ENCODE data around the gene SHMT2.

The SHMT2 gene

DNA sequence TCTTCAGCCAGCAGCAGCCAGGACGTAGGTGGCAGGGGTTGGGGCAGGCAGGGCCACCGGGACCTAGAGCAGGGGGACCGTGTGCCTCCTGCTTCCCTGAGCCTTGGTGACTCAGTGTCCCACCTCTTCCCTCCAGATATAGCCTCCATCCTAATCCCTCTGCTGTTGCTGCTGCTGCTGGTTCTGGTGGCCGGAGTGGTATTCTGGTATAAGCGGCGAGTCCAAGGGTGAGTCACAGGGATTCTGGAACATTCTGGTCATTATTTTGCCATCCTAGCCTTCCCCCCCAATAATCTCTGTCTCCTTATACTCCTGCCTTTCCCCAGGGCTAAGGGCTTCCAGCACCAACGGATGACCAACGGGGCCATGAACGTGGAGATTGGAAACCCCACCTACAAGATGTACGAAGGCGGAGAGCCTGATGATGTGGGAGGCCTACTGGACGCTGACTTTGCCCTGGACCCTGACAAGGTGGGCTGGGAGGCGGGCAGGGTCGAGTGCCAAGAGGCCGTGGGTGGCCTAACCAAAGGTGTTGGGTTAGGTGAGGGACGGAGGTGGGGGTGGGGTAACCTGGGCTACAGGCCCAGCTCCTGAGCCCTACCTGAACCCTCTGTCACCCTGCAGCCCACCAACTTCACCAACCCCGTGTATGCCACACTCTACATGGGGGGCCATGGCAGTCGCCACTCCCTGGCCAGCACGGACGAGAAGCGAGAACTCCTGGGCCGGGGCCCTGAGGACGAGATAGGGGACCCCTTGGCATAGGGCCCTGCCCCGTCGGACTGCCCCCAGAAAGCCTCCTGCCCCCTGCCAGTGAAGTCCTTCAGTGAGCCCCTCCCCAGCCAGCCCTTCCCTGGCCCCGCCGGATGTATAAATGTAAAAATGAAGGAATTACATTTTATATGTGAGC is 17.5 kb upstream of the SHMT2 start:
- intact Hi-C loops (cut with DNase I) = no loop called here

DNA sequence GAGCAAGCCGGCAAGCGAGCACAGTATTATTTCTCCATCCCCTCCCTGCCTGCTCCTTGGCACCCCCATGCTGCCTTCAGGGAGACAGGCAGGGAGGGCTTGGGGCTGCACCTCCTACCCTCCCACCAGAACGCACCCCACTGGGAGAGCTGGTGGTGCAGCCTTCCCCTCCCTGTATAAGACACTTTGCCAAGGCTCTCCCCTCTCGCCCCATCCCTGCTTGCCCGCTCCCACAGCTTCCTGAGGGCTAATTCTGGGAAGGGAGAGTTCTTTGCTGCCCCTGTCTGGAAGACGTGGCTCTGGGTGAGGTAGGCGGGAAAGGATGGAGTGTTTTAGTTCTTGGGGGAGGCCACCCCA is 16.8 kb upstream of the SHMT2 start:
- no peak for DNase-seq
- intact Hi-C loops (cut with DNase I) = no loop called here

More for the DNA sequence above, 17.5 kb upstream of the SHMT2 start:
- DNase-seq = no peak

DNA sequence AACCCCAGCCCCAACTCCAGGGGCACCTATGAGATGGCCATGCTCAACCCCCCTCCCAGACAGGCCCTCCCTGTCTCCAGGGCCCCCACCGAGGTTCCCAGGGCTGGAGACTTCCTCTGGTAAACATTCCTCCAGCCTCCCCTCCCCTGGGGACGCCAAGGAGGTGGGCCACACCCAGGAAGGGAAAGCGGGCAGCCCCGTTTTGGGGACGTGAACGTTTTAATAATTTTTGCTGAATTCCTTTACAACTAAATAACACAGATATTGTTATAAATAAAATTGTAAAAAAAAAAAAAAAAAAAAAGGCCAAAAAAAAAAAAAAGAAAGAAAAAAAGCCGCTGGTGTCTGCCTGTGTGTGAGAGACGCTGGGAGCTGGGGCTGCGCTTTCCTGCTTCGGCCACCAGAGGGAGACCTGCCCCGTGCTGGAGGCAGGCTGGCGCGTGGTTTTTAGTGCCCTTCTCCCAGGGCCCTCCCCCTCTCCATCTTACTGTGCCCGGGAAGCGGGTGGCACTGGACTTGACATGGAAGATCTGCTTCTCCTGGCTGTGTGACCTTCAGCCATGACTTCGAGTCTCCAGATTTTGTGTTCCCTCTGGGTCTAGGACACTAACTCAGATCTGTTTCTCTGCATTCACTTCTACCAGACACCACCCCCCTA is 16.3 kb upstream of the SHMT2 start:
- DNase-seq = peak; percentile 86 to 96 (median 92)
- intact Hi-C loops (cut with DNase I) = no loop called here

DNA sequence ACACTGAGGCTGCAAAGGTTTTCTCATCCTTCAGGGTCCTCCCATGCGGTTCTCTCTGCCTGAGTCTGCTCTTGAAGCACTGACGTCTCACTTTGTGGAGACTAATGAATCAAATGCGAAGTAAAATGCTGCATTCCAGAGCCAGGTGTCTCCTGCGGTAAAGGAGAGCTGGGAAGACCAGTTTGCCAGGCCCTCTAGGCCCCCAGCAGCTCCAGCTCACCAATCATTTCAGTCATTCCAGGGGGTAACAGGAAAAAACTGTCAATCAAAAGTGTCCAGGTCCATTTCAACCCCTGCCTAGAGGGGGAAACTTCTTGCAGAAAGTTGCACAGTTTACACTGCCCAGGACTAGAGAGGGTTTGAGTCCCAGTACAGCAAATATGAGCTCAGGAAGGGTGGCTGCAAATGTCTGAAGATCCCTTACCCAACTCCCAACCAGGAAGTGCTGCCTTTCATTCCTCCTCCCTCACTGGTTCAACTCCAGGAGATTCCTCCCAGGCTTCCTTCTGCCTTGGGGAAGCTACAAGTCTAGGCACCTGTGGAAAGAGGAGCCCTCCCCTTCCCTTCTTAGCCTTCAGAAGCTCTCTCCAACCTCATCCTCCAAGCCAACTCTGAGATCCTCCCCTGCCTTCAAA is 15.6 kb upstream of the SHMT2 start:
- no peak for DNase-seq
- intact Hi-C loops (cut with DNase I) = no loop called here

DNA sequence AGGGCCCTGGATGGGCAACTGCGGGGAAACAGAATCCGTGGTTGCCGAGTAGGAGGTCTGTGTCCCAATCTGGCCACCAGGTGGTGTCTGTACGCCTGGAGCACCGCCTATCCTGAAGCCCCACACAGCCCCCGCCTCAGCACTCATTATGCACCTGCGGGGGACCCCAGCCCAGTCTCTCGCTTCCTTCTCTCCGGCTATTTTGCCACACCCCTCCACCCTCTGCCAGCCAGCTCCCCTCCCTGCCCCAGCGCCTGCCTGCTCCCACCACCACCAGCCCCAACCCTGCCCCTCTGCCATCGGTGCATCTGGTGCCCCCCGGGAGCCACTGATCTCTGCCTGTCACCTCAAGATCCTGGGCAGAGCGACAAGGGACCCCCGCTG is 15.1 kb upstream of the SHMT2 start:
- intact Hi-C loops (cut with DNase I) = no loop called here
- peak in 40 of 42 donors; percentile 31 to 83 (median 60) for DNase-seq

DNA sequence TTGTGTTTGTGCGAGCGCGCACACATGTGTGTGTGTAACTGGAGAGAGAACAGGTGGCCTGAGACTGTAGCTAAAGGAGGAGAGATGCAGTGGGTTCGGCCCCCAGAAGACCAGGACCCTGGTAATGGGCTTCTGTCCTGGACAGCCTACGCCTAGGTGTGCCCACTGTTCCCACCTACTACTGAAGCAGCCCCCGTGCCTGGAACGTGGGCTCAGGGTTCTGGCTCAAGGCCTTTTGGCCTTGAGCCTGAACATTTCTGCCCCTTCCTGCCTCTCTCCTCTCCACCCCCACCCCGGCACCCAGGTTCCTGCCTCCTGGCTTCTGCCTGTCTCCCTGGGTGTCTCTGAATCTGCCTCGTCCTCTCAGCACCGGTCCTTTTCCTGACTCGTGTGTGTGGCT is 14.4 kb upstream of the SHMT2 start:
- no peak for DNase-seq
- intact Hi-C loops (cut with DNase I) = no loop called here

DNA sequence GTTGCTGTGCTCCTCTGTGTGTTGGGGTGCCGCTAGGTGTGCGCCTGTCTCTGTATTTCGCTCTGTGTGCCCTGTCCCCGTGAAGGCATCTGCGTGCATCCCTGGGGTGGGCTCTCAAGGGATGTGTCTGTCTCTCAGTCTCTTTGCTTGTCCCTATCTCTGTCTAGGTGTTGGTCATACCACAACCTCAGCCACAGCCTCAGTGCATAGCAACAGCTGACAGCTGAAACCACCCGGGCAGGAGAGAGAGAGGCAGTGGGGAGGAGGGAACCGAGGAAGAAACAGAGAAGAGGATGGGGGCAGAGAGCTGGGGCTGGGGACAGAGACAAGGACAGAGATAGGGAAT is 13.9 kb upstream of the SHMT2 start:
- no peak for DNase-seq
- intact Hi-C loops (cut with DNase I) = no loop called here

DNA sequence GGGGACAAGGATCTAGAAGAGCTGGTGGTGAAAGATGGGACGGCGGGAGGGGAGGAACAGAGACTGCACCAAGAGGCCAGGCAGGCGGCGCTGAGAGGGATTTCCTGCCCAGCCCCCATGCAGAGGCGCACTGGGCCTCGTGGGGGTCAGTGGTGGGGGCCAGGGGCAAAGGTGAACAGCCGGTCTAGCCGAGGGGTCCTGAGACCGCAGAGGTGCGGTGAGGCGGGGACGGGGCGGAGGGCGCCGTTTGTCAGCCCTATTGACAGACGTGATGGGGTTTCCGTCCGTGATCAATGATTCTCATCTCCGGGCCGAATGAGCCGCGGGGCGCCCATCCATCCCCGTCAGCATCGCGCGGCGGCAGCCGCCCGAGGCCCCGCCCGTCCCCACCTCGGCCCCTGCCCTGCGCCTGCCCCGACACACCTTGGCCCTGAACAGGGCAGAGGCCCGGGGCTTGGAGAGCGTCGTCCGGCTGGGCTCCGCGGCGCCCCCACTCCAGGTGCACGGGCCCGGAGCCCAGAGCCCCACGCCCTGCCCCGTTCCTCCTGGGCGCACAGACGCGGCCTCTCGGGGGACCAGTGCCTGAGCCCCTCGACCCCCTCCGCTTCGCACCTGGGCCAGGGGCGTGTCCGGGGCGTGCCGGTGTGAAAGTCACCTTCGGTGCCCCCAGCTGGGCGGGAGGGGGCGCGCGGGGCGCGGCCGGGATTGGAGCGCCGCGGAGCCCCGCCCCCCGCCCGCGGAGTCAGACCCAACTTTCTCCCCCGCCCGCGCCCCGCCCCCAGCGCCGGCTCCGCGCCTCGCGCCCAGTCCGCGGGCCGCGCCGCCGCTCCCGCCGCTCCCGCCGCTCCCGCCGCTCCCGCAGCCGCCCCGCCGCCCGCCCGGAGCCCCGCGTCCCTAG is 13.2 kb upstream of the SHMT2 start, which contains the start of gene NXPH4:
TSS of gene NXPH4 (plus strand) at position 781 of the 898 bp plus-strand sequence. CDS start 176 bp downstream, outside the sequence.
- no peak for DNase-seq
- intact Hi-C loops (cut with DNase I) = no loop called here

DNA sequence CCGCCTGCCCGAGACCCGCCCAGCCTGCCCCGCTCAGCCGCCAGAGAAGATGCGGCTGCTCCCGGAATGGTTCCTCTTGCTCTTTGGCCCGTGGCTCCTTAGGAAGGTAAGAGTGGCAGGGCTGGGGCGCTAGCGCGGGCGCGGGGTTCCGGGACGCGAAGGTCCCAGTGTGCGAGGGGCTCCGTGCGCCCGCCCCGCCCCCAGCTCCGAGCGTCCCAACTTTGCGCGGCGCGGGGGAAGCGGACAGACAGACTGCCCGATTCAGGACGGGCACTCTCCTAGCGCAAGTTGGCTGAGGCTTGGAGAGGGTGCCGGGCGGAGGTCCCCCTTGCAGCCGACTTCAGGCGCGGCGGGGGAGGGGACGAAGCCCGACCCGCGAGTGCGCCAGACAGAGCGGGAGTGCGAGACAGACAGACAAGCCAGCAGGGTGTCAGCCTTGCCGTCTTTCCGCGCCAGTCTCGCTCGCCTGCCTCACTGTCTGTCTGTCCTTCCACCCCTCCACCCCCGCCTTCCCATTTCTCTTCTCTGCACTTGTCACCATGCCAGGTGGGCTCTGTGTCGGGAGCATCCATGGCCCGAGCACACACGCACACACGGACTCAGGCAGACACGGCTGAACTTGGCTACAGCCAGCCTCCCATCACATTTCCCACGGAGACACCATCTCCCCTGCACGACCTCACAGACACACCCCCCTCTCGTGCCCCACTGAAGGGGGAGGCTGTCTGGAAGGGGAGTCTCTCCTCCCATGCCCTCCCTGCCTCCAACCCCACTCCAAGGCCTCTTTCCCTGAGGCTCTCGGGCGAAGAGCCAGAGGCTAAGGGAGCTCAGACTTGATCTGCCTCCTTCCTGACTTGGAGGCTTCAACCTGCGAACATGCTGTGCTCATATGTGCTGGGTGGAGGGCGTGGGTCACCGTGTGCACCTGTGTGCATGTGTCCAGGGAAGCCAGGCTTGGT is 12.3 kb upstream of the SHMT2 start:
- DNase-seq = no peak

DNA sequence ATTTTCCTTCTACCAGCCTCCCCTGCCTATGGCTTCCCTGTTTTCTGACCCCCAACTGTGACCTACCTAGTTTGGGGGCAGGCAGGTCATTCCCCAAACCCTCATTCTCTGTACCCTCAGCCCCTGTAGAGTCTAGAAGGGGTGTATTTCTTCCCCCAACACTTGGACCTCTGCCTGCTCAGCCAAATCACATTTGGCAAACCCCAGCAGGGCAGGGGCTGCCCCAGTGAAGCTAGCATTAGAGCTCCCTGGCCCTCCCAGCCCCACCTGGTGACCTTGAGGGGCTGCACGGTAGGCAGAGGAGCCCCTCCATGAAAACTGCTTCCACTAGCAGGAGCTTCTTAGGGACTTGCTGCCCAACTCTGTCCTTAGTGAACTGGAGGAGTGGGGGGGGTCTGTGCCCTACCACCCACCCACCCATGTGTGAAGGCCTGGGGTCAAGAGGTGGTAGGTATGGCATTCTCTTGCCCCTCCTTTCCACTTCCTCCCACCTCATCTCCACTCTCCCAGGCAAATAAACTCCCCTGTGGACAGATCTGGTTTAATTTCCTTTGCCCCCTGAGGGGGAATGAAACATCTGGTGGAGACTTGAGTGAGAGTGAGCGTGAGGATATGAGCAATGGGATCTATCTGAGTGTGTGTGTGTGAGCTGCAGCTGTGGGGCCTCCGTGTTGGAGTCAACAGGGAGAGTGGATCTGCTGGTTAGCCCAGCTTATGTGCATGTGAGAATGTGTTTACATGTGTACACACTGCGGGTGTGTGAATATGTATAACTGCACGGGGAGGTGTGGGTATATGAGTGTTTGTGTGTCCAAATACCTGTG is 11.3 kb upstream of the SHMT2 start:
- intact Hi-C loops (cut with DNase I) = no loop called here
- DNase-seq = no peak

More for the DNA sequence above, 12.3 kb upstream of the SHMT2 start:
- intact Hi-C loops (cut with DNase I) = no loop called here

DNA sequence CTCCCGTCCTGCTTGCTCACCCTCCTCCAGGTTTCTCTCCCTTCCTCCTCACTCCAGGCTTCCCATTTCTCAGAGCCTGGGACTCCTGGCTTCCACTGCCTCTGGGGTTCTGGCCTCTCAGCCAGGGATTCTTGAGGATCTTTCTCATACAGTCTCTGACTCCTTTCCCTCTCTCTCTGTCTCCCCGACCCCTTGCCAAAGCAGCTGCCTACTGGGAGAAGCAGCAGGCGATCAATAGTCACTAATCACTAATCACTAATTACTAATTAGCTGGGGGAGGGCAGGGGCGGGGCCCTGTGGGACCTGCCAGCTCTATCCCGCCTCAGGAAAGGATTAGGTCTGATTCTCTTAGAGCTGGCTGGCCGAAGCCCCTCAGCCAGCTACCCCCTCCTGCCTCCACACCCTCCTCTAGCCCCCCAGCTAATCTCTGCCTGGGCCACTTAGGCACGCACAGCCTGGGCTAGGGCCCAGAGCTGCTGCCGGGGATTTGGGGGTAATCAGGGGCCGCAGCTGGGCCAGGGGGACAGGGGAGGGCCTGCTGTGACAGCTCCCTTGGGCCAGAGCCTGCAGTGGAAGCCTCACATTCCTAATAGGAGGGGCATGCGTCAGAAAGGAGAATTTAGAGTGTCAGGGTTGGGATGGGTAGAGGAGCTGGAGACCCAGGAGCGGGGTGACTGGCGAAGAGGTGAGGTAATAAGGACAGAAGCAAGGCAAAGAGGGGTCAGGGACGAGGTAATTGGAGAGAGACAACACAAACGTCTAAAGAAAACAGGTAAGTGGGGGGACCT is 10.1 kb upstream of the SHMT2 start:
- no peak for DNase-seq
- intact Hi-C loops (cut with DNase I) = no loop called here

DNA sequence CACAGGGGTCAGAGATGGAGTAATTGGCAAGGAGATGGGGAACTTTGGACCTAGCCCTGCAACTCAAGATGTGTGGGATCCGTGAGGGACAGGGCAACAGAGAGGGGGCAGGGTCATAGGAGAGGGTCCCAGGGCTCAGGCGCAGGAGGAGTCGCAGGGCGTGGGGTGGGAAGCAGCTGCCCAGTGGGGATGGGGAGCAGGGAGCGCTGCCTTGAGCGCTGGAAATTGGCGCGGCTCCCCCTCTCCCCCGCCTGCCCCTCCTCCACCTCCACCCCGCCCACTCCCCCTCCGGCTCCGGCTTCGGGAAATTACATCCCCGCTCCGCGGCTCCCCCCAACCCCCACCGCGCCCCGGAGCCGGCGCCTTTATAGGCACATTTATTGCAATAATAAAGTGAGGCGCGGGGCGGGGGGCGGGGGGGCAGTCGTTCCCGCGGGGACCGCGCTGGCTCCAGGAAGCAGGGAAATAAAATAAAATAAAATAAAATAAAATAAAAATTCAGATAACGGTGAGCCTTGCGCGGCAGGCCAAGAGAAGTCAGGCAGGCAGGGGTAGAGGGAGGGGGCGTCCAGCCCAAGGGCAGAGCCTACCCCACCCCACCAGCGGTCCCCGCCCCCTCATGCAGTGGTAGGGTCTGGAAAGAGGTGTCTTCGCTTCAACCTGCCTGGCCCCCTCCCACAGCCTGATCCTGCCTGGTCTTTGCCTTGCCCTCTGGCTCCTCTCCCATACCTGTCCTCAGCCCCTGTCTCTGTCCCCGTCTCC is 9.3 kb upstream of the SHMT2 start:
- intact Hi-C loops (cut with DNase I) = loop anchor here (10.0 kb wide), 1 partner anchor 235 kb away; the partner anchor contains the start of genes GLI1 and INHBE
- no peak for DNase-seq

DNA sequence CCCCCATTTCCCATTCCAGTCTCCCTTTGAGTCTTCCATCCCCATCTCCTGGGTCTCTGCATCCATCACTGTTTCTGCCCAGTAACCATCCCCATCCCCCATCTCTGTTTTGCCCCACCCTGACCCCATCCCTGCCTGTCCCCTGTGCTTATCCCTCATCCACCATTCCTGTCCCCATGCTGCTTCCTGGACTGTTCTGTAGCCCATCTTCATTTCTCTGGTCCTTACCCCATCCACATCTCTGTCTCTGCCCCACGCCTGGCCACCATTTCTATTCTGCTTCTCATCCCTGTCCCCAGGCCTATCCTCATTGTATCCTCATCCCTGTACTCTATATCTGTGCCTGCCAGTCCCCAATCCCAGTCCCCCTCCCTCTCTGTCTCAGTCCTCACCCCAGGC is 8.7 kb upstream of the SHMT2 start:
- intact Hi-C loops (cut with DNase I) = loop anchor here (10.0 kb wide), 1 partner anchor 234 kb away; the partner anchor contains the start of genes GLI1 and INHBE
- DNase-seq = no peak

DNA sequence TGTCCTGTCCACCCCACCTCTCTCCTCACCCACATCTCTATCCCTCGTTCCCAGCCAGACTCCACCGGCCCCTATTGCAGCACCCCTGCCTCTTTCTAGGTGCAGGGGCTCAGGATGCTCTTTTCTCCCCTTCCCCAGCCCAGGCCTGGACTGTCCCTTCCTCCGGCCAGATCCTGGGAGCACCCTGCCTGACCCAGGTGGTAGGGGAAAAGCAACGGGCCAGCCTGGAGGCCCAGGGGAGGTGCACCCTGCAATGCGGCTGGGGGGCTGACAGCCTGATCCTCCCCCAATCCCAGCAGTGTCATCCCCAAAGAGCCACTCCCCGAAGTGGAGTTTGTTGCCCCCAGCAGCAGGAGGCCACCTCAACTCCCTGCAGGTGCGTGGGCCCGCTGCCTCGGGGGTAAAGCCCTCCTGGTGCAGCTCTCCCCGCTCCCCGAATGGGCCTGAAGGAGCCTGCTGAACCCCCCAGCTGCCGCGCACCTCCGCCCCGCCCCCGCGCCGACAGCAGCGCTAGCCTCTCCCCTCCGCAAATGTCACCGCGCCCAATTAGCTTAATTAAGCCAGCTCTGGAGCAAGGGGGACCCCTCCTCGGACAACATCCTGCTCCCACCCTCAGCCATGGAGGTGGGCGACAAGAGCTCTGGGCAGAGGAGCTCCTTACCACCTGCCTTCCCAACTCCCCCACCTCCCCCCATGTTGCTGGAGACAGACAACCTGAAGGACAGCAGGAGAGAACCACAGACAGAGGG is 8.2 kb upstream of the SHMT2 start:
- no peak for DNase-seq

More for the DNA sequence above, 8.2 kb upstream of the SHMT2 start:
- intact Hi-C loops (cut with DNase I) = loop anchor here (10.0 kb wide), 1 partner anchor 233 kb away; the partner anchor contains the start of genes GLI1 and INHBE
